DMS153 treated with DMSO at 0.1 percent for 48 hours (cell line): ENCODE data around the gene SMAD4.
"Not testable (repeated sequence)": the region's sequence is repeated elsewhere in the genome, so short reads cannot be mapped to it uniquely, and the experiment has no call there.

Experiments used
- DNase-seq: peaks from one replicate; lab custom pipeline; 2025; ENCODE audit not compliant: unreplicated experiment; lab: John Stamatoyannopoulos, UW

Gene SMAD4

GRCh38 chr18:51068105-51068504 is 38.1 kb downstream of the SMAD4 start:
- no peak for DNase-seq

DNA sequence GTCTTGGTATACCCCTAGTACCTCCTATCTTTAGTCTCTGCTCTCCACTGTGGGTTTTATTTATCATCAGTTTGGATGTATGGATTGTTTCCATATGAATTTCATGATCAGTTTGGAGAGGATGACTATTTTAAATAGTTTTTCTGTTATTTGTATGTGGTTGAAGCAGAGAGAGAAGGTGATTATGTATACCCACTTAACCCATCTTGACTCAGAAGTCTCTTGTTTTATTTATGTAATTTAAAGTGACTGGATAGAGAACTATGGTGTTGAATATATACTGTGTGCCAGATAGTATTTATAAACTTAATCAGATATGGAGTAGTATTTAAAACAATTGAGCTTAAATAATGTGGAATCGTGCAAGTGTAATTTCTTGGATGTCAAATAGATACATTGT is 39.9 kb downstream of the SMAD4 start:
- no peak for DNase-seq

DNA sequence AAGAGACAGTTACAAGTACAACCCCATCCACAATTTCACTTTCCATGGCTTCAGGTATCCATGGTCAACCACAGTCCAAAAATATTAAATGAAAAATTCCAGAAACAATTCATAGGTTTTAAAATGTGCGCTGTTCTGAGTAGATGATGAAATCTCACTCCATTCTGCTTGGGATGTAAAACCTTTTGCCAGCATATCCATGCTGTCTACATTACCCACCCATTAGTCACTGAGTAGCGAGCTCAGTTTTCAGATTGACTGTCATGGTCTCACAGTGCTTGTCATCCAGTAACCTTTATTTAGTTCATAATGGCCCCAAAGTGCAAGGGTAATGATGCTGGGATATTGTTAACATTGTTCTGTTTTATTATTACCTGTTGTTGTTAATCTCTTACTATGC is 40.5 kb downstream of the SMAD4 start:
- no peak for DNase-seq

DNA sequence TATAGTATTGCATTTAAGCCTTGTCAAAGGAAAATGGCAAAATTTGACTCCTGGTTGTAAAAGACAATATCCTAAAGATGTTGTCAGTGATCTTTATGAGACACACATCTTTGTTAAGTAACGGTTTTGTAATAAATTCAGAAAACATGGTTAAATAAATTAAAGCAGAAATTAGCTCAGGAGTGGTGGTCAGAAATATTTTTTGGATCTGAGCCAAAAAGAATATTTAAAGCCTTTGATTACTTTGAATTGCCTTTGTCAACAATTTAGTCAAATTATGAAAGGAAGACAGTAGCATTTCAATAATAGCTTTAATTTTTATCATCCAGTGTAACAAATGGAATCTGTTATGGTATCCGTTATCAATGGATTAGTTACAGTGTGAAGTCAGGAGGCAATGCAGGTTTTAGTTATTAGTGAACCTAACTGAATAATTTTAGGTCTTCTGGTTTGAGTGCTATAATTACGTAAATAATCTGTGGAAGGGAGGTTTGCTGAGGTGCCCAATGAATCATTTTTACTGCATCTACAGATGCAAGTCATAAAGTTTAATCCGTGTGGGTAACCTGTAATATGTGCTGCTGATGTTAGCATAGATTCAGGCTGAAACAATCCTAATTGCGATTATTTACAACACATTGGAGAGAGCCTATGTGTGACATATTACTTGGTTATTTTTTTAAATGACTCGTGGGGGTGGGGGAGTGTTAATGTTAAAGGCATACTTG is 42.7 kb downstream of the SMAD4 start:
- no peak for DNase-seq

DNA sequence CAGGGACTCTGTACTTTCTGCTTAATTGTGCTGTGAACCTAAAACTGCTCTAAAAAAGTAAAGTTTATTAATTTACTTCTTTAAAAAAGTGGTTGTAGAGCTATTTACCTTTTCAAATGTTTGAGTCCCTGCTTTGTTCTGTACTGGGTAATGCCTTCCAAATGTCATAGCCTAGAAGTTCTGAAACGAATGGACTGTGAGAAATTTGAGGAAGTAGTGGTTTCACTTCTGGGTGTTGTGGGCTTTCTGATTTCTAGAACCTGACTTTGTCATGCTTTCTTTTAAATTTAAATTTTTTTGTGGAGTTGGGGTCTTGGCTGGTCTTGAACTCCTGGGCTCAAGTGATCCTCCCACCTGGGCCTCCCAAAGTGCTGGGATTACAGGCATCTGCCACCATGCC is 44.6 kb downstream of the SMAD4 start:
- DNase-seq = no peak

- no peak for DNase-seq
Measured at GRCh38 chr18:51076503-51076902, 46.5 kb downstream of the SMAD4 start.

- no peak for DNase-seq
Measured at GRCh38 chr18:51077217-51077616, 47.2 kb downstream of the SMAD4 start.

DNA sequence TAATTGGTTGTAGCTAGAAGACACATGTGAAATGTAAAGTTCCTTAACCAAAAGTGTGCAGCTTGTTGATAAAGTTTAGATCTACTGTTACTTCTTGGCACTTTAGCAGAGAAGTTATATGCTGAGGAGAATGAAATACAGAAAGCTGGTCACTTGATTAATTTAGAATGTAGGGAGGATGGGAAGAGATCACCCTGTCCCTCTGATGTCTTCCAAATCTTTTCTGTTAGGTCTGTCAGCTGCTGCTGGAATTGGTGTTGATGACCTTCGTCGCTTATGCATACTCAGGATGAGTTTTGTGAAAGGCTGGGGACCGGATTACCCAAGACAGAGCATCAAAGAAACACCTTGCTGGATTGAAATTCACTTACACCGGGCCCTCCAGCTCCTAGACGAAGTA is 48.0 kb downstream of the SMAD4 start:
- DNase-seq = no peak

DNA sequence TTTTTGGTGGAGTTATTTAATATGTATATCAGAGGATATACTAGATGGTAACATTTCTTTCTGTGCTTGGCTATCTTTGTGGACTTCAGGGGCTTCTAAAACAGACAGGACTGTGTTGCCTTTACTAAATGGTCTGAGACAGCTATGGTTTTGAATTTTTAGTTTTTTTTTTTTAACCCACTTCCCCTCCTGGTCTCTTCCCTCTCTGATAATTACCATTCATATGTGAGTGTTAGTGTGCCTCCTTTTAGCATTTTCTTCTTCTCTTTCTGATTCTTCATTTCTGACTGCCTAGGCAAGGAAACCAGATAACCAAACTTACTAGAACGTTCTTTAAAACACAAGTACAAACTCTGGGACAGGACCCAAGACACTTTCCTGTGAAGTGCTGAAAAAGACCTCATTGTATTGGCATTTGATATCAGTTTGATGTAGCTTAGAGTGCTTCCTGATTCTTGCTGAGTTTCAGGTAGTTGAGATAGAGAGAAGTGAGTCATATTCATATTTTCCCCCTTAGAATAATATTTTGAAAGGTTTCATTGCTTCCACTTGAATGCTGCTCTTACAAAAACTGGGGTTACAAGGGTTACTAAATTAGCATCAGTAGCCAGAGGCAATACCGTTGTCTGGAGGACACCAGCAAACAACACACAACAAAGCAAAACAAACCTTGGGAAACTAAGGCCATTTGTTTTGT is 52.7 kb downstream of the SMAD4 start:
- DNase-seq = no peak

GRCh38 chr18:51083398-51083797 is 53.4 kb downstream of the SMAD4 start:
- DNase-seq = no peak

DNA sequence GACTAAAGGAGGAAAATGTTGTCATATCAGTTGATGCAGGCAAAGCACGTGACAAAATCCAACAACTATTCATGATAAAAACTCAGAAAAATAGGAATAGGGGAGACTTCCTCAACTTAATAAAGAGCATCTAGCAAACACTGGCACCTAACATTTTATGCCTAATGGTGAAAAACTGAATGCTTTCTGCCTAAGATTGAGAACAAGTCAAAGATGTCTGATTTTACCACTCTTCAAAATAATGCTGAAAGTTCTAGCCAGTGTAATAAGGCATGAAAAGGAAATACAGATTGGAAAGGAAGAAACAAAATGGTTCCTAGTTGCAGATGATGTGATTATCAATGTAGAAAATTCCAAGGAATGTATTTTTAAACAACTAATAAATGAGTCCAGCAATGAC is 58.4 kb downstream of the SMAD4 start:
- DNase-seq = no peak

DNA sequence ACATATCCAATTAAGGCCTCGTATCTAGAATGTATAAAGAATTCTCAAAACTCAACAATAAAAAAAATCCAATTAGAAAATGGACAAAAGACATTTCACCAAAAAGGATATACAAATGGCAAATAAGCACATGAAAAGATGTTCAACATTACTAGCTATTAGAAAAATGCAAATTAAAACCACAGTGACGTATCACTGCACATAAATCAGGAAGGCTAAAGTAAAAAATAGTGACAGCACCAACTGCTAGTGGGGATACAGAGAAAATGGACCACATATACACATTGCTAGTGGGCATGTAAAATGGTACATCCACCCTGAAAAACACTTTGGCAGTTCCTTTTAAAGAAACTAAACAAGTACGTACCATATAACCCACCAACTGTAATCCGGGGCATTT is 59.7 kb downstream of the SMAD4 start:
- DNase-seq = no peak

DNA sequence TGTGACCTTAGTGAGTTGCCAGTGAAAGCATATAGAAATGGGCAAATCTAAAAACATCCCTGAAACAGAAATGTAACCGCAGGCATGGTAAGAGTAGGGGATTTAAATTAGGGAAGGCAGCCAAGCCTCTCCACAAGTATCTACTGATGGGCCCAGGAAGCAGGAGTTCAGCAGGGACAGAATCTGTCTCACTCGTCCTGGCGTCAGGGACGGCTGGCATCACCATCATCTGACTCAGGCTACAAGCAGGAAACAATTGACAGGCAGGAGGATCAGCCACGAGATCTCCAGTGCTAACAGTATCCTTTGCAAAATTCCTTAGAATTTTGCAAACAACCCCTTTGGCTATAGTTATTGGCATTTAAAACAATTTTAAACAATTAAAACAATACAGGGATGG is 61.3 kb downstream of the SMAD4 start:
- DNase-seq = no peak

DNA sequence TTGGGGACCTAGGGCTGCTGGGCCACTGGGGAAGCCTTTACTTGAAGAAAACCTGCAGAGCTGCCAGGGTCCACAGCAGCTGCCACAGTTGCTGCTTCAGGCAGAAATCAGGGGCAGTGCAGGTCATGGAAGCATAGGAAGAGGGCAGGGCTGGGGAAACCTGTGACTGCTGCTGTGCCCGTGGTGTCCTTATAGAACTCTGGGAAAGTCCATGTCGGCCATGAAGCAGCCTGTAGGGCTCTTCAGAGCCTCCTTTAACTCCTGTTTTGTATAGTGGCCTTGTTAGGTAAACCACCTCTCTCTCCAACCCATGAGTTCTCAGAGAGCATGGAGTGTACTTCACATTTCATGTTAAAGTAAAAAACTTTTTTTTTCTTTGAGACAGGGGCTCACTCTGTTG is 62.1 kb downstream of the SMAD4 start:
- DNase-seq = no peak

GRCh38 chr18:51092967-51093366 is 63.0 kb downstream of the SMAD4 start:
- DNase-seq = not testable (repeated sequence)

DNA sequence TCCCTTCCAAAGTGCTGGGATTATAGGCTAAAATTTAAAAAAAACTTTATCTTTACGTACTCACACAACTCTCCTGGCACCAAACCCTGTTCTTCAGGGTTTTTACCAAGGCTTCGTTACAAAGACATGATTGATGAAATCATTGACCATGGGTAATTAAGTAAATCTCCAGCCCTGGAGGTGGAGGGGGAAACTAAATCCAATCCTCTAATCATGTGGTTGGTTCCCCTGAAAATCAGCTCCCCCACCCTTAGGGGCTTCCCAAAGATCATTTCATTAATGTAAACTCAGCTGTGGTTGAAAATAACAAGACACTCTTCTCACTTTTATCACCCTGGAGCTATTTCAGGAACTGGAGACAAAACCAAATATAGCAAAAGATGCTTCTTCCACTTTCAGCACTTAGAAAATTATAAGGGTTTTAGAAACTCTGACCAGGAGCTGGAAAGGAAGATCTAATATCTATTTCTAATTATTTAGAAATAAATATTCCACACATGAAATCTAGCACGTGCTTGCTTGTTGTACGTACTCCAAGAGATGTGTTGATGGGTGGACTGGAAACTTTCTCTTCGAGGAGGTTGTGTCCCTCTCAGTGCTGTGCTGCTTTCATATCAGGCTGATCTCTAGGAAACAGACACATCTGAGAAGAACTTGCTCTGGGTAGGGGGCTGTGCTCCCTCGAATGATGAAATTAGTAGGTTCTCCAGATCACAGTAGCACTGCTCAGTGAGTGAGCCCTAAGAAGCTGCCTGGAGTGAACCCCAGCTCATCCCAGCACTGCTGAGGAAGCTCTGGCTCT is 67.2 kb downstream of the SMAD4 start:
- DNase-seq = no peak

- no peak for DNase-seq
Measured at GRCh38 chr18:51098082-51098481, 68.1 kb downstream of the SMAD4 start.

- no peak for DNase-seq
Measured at GRCh38 chr18:51098513-51098912, 68.5 kb downstream of the SMAD4 start.

DNA sequence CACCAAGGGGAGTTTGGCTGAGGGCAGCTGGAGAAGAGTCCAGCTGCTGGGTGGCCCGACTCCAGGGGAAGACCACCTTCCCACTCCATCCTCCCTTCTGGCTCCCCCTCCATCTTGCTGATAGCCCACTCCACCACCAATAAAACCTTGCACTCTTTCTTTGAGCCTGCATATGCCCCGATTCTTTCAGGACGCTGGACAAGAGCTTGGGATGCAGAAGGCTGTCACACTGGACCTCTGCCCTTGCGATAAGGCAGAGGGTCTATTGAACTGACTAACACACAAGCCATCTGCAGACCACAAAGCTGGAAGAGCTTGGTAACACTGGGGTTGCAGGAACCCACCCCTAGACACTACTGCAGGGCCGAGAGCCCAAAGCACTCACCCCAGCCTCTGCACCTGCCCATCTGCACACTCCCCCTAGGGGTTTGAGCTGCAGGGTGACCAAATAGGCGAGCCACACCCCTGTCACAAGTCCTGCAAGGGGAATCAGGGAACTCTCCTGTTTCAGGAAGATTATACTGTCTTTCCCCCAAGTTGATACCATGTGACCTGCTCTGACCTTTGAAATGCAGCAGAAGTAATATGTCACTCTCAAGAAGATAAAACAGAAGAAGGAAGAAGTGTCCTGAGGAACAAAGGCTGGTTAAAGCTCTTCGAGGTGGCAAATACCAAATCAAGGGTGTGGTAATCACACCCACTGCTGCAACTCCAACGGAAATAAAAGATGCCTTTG is 70.5 kb downstream of the SMAD4 start:
- DNase-seq = no peak

GRCh38 chr18:51107082-51107481 is 77.1 kb downstream of the SMAD4 start:
- no peak for DNase-seq

DNA sequence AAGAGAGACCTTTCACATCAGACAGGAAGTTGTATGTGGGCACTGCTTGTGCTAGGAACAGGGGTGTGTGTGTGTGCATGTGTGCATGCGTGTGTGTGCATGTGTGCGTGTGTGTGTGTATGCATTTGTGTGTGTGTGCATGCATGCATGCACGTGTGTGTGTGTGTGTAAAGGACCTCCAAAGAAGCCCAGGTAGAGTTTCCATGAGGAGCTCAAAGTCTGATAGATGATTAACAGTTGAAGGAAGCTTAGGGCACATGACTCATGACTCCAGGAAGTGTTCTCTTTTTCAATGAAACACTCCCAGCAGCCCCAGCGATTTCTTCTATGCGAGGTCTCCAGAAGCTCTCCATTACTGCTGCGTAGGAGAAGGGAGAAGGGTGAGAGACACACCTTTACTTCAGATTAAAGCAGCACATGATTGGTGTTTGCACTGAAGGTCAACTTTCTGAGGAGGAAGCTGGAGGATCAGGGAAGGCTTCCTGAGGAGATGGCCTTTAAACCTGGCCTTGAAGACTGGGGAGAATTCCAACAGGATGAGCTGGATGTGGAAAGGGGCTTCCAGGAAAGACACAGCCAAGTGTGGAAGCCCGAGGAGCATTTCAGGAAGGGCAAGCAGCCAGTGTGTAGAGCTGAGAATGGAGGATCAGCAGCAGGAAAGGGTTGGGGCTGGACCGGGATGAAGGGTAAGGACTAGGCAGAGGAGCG is 77.7 kb downstream of the SMAD4 start:
- DNase-seq = no peak
